Mesendoderm (in vitro differentiated cells): ENCODE measurements around the gene COQ8B.

ENCODE experiments used
- DNase-seq: peaks from one replicate; pipeline ENCODE4 v3.0.0; 2013
- H2AK5ac ChIP-seq: 2 replicates; pipeline ENCODE4 v1.6.1; 2013; ENCODE audit warnings: low read length, inconsistent platforms
- H2BK120ac ChIP-seq: 2 replicates; pipeline ENCODE4 v1.6.1; 2013; ENCODE audit warnings: low read depth, mild to moderate bottlenecking, low read length, moderate library complexity, mixed read lengths
- H2BK15ac ChIP-seq: replicated peaks from 2 replicates; pipeline ENCODE4 v1.6.1; 2013; ENCODE audit warnings: low read depth, mild to moderate bottlenecking, moderate library complexity
- H2BK5ac ChIP-seq: 2 replicates; pipeline ENCODE4 v1.6.1; 2013; ENCODE audit warnings: low read length, inconsistent platforms
- H3K18ac ChIP-seq: 2 replicates; pipeline ENCODE4 v1.6.1; 2013; ENCODE audit warnings: mild to moderate bottlenecking, low read length, mixed read lengths
- H3K23ac ChIP-seq: one replicate; pipeline ENCODE4 v1.6.1; 2013; ENCODE audit warnings: low read length
- H3K27ac ChIP-seq: 2 replicates; pipeline ENCODE4 v1.5.1; 2013; ENCODE audit warnings: low read depth, mild to moderate bottlenecking, inconsistent platforms, low read length, moderate library complexity
- H3K27me3 ChIP-seq: 2 replicates; pipeline ENCODE4 v1.6.1; 2013; ENCODE audit warnings: low read length, control low read depth, mild to moderate bottlenecking, inconsistent platforms; ENCODE audit not compliant: insufficient read depth, poor library complexity
- H3K36me3 ChIP-seq: 2 replicates; pipeline ENCODE4 v1.6.1; 2013; ENCODE audit warnings: low read length, inconsistent platforms; ENCODE audit not compliant: control insufficient read depth, insufficient read depth
- H3K4ac ChIP-seq: one replicate; pipeline ENCODE4 v1.6.1; 2013; ENCODE audit warnings: low read depth, mild to moderate bottlenecking, low read length, moderate library complexity
- H3K4me1 ChIP-seq: 2 replicates; pipeline ENCODE4 v1.6.1; 2013; ENCODE audit warnings: low read depth, low read length, inconsistent platforms; ENCODE audit not compliant: control insufficient read depth
- H3K4me2 ChIP-seq: 2 replicates; pipeline ENCODE4 v1.6.1; 2013; ENCODE audit warnings: low read length
- H3K4me3 ChIP-seq: 2 replicates; pipeline ENCODE4 v1.5.1; 2013; ENCODE audit warnings: mild to moderate bottlenecking, low read length
- H3K56ac ChIP-seq: one replicate; pipeline ENCODE4 v1.6.1; 2013; ENCODE audit warnings: low read length
- H3K79me1 ChIP-seq: 2 replicates; pipeline ENCODE4 v1.6.1; 2013; ENCODE audit warnings: low read length, inconsistent platforms
- H3K79me2 ChIP-seq: 2 replicates; pipeline ENCODE4 v1.6.1; 2013; ENCODE audit warnings: mild to moderate bottlenecking, low read length; ENCODE audit not compliant: control insufficient read depth, insufficient read depth
- H3K9ac ChIP-seq: 2 replicates; pipeline ENCODE4 v1.6.1; 2013; ENCODE audit warnings: low read length, inconsistent platforms
- H4K5ac ChIP-seq: one replicate; pipeline ENCODE4 v1.6.1; 2013; ENCODE audit warnings: low read length
- H4K8ac ChIP-seq: one replicate; pipeline ENCODE4 v1.6.1; 2013; ENCODE audit warnings: low read depth, mild to moderate bottlenecking, control low read depth, low read length, moderate library complexity
- WGBS: extraction: QIAGEN DNeasy Blood & Tissue Kit; methylation state at CpG from one replicate; pipeline ENCODE4 v1.1.7; 2013; ENCODE audit warnings: low lambda C conversion rate, missing lambda C conversion rate; ENCODE audit not compliant: insufficient coverage; ENCODE audit errors: extremely low coverage; 5-methylcytosine and 5-hydroxymethylcytosine counted together

The COQ8B gene

DNA sequence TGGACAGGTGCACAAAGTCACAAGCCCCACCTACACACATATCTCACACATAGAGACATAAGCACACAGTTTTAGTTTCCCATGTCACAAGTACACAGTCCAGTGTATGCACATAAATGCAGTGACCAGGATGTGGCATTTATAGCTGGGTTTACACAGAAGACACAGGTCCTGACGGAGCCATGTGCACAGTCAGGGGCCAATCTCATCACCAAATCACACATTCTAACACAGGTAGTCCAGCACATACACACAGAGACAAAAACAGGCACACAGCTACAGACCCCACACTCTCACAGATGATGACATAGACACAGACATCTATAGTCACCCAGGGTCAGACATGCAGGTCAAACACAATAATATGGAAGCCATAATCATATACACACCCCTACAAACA is 28.4 kb downstream of the COQ8B start:
- DNase-seq = no peak
- Histone ChIP-seq H3K4me3 (no peak overlapping the region), H3K23ac (no peak overlapping the region), H3K4ac (no peak overlapping the region), H3K27ac (no peak overlapping the region), H4K8ac (no peak overlapping the region), H3K56ac (no peak overlapping the region), H2BK5ac (no peak overlapping the region), H2AK5ac (no peak overlapping the region), H3K18ac (no peak overlapping the region), H3K9ac (no peak overlapping the region), H2BK120ac (no peak overlapping the region), H2BK15ac (no peak overlapping the region), H3K79me1 (peaks cover 18% of the 10 kb centered on the region), H3K4me1 (peaks cover 1% of the 10 kb centered on the region), H4K5ac (no peak overlapping the region), H3K27me3 (no peaks in the 10 kb centered on the region), H3K4me2 (no peak overlapping the region), H3K36me3 (peaks cover 5% of the 10 kb centered on the region), H3K79me2 (peaks cover 12% of the 10 kb centered on the region)
- WGBS = no CpG with 5 or more reads among the region's 1 CpG

DNA sequence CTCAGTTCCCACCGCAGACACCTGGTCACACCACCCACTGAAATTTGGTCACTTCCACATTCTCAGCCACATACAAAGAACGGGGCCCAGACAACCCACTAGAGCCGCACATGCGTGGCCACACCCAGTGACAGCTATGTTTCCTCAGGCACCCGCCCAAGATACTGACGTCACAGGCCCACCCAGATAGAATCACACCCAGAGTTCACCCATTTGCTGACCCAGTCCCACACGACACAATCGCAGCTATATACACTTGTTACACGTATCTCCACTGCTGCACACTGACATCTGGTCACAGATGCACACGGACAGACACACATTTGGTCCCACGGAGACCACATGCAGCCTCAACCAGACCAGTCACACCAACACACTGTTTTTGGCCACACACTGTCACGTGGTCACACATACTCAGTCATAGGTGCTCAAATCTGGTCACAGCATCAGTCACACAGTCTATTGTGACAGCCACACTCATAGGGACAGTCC is 29.1 kb downstream of the COQ8B start:
- Histone ChIP-seq H3K23ac (no peak overlapping the region), H2BK5ac (no peak overlapping the region), H3K36me3 (peaks cover 5% of the 10 kb centered on the region), H3K18ac (no peak overlapping the region), H3K4me1 (peaks cover 1% of the 10 kb centered on the region), H3K4me3 (no peak overlapping the region), H4K8ac (no peak overlapping the region), H3K27me3 (no peaks in the 10 kb centered on the region), H3K4me2 (no peak overlapping the region), H3K9ac (no peak overlapping the region), H3K79me1 (peaks cover 18% of the 10 kb centered on the region), H2BK120ac (no peak overlapping the region), H3K56ac (no peak overlapping the region), H2AK5ac (no peak overlapping the region), H3K79me2 (peaks cover 12% of the 10 kb centered on the region), H4K5ac (no peak overlapping the region), H3K27ac (no peak overlapping the region), H3K4ac (no peak overlapping the region), H2BK15ac (no peak overlapping the region)
- no peak for DNase-seq
- WGBS = no CpG with 5 or more reads among the region's 12 CpGs

DNA sequence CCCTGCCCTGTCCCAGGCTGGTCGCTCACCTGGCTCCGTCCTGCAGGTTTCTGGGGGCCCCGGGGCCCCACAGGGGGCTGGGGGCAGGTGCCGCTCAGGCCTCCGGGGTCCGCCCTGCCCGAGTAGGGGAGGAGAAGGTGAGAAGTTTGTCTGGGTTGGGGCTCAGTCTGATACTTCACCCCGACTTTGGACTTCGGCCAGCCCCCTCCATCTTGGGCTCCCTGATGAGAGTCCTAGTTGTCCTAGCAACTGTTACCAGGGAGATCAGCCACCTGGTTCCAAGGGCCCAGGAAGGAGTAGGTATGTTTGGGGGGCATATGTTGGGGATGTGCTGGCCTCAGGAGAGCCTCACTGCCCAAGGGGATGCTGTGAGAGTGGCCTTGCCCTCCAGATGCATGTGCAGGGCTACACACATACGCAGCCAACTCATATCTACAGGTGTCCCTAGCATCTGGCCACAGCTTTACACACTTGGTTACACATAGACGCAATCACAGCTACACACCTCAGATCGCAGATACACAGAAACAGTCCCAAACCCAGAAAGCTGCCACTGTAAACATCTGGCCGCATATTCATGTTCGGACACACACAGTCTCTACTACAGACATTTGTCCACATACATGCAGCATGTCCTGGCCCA is 29.7 kb downstream of the COQ8B start:
- H3K4me3 ChIP-seq = no peak overlapping the region
- H3K4ac ChIP-seq = no peak overlapping the region
- no peak overlapping the region for H4K5ac ChIP-seq
- H3K23ac ChIP-seq = no peak overlapping the region
- no peak overlapping the region for H3K27ac ChIP-seq
- peaks cover 1% of the 10 kb centered on the region for H3K4me1 ChIP-seq
- H3K27me3 ChIP-seq = no peaks in the 10 kb centered on the region
- H2AK5ac ChIP-seq = no peak overlapping the region
- H3K18ac ChIP-seq = no peak overlapping the region
- no peak overlapping the region for H2BK15ac ChIP-seq
- peaks cover 18% of the 10 kb centered on the region for H3K79me1 ChIP-seq
- H3K36me3 ChIP-seq = peaks cover 5% of the 10 kb centered on the region
- peaks cover 12% of the 10 kb centered on the region for H3K79me2 ChIP-seq
- H3K4me2 ChIP-seq = no peak overlapping the region
- no peak overlapping the region for H2BK120ac ChIP-seq
- H4K8ac ChIP-seq = no peak overlapping the region
- H3K56ac ChIP-seq = no peak overlapping the region
- H2BK5ac ChIP-seq = no peak overlapping the region
- H3K9ac ChIP-seq = no peak overlapping the region
- no CpG with 5 or more reads among the region's 14 CpGs for WGBS
- DNase-seq = no peak

DNA sequence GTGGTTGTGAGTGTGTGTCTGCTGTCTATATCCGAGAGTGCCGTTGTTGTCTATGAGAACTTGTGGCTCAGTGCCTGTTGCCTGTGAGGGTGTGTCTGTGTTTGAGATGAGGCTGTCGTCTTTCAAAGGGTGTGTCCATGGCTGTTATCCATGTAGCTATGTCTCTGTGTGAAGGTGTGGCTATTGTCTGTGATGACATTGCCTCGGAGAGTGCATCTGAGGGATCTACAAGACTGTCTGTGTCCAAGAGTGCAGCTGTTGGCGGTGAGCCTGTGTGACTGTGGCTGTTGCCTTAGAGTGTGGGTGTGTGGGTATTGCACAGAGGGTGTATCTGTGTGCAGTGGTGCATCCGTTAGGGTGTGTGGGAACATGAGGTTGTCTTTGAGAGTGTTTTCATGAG is 31.1 kb downstream of the COQ8B start:
- DNase-seq = no peak
- H3K27ac ChIP-seq = no peak overlapping the region

DNA sequence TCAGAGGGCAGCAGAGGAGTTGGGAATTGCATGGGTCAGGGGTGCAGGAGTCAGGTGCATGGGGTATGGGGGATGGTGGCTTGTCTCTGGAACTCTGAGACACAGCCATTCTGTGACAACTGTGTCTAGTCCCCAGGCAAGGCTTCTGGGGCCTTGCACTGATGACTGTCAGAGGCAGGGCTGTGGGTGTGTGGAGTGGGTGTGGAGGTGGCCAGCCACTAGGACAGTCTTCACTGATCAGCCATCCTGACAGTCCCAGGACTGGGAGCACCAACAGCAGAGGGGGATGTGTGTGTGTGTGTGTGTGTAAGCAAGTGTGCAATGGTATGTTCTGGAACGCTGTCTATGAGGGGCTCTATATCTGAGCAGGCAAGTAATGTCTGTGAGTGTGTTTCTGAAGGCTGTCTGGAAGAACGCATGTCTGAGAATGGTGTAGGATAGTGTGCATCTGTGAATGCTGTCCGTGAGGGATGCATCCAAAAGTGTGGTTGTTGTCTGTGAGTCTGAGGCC is 31.6 kb downstream of the COQ8B start:
- Histone ChIP-seq H4K5ac (no peak overlapping the region), H3K9ac (no peak overlapping the region), H3K4me3 (no peak overlapping the region), H3K56ac (no peak overlapping the region), H3K4ac (no peak overlapping the region), H2AK5ac (no peak overlapping the region), H3K4me1 (no peaks in the 10 kb centered on the region), H2BK15ac (no peak overlapping the region), H3K4me2 (no peak overlapping the region), H3K79me2 (peaks cover 12% of the 10 kb centered on the region), H3K27ac (no peak overlapping the region), H3K79me1 (peaks cover 18% of the 10 kb centered on the region), H4K8ac (no peak overlapping the region), H3K36me3 (peaks cover 8% of the 10 kb centered on the region), H3K27me3 (no peaks in the 10 kb centered on the region), H2BK5ac (no peak overlapping the region), H3K18ac (no peak overlapping the region), H2BK120ac (no peak overlapping the region), H3K23ac (no peak overlapping the region)
- WGBS = no CpG with 5 or more reads among the region's 3 CpGs
- DNase-seq = no peak

More for the DNA sequence above, 31.1 kb downstream of the COQ8B start:
- Histone ChIP-seq H3K79me2 (peaks cover 12% of the 10 kb centered on the region), H3K4me3 (no peak overlapping the region), H3K79me1 (peaks cover 18% of the 10 kb centered on the region), H3K4me2 (no peak overlapping the region), H2BK120ac (no peak overlapping the region), H3K18ac (no peak overlapping the region), H3K56ac (no peak overlapping the region), H3K23ac (no peak overlapping the region), H2BK15ac (no peak overlapping the region), H4K8ac (no peak overlapping the region), H3K4ac (no peak overlapping the region), H3K9ac (no peak overlapping the region), H4K5ac (no peak overlapping the region), H3K36me3 (peaks cover 8% of the 10 kb centered on the region), H2BK5ac (no peak overlapping the region), H3K27me3 (no peaks in the 10 kb centered on the region), H2AK5ac (no peak overlapping the region), H3K4me1 (no peaks in the 10 kb centered on the region)
- no CpG with 5 or more reads among the region's 6 CpGs for WGBS

DNA sequence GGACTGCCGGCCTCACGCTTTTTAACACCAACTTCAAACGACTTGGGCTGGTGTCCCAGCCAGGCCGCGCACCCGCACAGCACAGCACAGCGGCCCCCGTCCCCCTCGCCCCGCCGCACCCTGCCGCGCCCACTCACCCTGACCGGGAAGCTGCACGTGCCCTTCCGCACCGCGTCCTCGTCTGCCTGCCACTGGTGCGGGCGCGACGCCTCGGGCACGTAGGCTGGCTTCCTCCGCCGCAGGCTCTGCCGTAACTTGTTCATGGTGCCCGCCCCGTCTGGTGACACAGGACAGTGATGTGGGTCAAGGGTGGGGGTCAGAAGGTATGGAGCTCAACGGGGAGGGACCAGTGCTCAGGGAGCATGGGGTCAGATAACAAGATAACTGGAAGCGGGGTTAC is 32.4 kb downstream of the COQ8B start:
- no peak overlapping the region for H3K27ac ChIP-seq
- H3K18ac ChIP-seq = no peak overlapping the region
- no peaks in the 10 kb centered on the region for H3K4me1 ChIP-seq
- no peak overlapping the region for H3K4me3 ChIP-seq
- no peak overlapping the region for H4K8ac ChIP-seq
- H2BK120ac ChIP-seq = no peak overlapping the region
- no peak for DNase-seq
- WGBS = no CpG with 5 or more reads among the region's 32 CpGs
- no peak overlapping the region for H2AK5ac ChIP-seq
- no peak overlapping the region for H3K4me2 ChIP-seq
- no peaks in the 10 kb centered on the region for H3K27me3 ChIP-seq
- peaks cover 15% of the 10 kb centered on the region for H3K79me1 ChIP-seq
- H4K5ac ChIP-seq = no peak overlapping the region
- no peak overlapping the region for H2BK15ac ChIP-seq
- H3K4ac ChIP-seq = no peak overlapping the region
- peaks cover 8% of the 10 kb centered on the region for H3K36me3 ChIP-seq
- H3K23ac ChIP-seq = no peak overlapping the region
- no peak overlapping the region for H3K9ac ChIP-seq
- no peak overlapping the region for H3K56ac ChIP-seq
- H2BK5ac ChIP-seq = no peak overlapping the region
- peaks cover 7% of the 10 kb centered on the region for H3K79me2 ChIP-seq
